HG03469 (cell line): ENCODE data around the gene SBF2.

Experiments used
- ATAC-seq: cut with Tn5 transposase; IDR thresholded peaks from one replicate; pipeline ENCODE4 v1.9.1; 2021; ENCODE audit warnings: mild to moderate bottlenecking, moderate library complexity, moderate number of reproducible peaks; ENCODE audit not compliant: unreplicated experiment

SBF2 gene

DNA sequence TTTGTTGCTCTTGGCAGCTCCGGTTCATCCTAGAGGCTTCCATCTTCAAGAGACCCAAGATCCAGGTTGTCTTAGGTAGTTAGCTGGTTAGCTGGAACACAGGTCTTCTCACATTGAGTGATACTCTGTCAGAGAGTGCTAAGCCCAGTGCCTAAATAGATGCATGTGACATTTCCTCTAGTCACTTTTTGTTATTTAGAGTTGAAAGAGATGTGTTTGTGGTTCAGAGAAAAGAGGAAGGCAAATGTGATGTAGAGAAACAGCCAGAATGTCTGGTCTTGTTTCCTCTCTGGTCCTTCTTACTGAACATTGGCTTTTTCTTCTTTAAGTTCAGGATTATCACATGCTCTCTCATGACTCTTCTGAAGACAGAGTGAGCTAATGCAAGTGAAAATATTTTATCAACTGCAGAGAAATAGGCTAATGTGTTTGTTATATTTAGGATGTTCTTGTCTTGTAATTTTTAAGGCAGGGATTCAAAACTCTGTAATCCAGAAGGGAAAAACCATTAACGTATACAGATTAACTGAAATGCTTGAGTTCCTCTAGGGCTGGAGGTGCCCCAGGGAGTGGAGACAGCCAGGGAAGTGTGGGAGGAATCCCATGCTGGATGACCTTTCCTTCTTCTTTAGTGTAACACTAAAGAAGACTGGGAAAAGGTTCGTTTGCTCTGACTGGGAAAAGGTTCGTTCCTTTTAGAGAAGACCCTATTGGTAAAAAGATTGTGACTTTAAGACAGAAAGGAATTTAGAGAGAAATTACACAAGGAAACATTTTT lies 554.7 kb downstream of the SBF2 start:
- ATAC-seq, result peak; percentile 46

DNA sequence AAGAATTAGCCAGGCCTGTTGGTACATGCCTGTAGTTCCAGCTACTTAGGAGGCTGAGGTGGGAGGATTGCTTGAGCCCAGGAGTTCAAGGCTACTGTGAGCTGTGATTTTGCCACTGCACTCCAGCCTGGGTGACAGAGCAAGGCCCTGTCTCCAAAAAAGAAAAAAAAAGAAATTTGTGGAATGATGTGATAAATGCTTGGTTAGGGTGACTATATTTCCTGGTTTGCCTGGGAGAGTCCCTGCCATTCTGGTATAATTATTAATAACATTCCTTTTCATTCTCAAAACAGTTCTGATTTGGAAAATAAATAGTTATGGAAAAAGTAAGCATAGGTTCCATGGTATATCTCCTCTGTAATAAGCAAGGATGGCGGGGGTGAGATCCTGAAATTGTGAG lies 555.3 kb downstream of the SBF2 start:
- ATAC-seq, result no peak

DNA sequence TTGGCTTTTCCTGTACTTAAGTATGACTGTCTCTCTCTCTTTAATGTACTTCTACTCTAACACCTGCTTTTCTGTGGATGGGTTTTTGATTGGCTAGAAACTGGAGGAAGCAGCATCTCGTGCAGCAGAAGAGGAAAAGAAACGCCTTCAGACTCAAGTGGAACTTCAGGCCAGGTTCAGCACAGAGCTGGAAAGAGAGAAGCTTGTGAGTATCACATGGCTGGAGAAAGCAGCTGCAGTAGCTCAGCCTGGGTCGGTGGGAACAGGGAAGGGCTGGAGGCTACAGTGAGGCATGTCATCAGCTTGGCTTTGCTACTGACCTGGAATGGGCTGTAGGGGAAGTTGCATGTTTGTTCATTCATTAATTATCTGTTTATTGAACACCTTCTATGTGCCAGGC lies 555.9 kb downstream of the SBF2 start:
- ATAC-seq, result no peak

DNA sequence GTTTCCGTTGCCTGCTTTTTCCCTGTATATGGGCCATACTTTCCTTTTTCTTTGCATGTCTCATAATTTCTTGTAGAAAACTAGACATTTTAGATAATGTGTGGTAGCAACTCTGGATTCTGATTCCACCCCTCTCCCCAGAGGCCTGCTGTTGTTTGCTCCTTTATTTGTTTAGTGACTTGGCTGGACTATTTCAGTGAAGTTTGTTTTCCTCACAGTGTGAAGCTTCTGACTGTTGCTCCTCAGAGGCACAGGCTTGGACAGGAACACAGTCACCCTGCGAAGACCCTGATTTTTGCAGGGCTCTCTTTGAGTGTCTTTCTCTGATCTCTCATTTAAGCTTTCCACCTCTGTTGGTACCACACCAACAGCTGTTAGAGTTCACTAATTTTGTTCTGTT lies 557.7 kb downstream of the SBF2 start:
- no peak for ATAC-seq

DNA sequence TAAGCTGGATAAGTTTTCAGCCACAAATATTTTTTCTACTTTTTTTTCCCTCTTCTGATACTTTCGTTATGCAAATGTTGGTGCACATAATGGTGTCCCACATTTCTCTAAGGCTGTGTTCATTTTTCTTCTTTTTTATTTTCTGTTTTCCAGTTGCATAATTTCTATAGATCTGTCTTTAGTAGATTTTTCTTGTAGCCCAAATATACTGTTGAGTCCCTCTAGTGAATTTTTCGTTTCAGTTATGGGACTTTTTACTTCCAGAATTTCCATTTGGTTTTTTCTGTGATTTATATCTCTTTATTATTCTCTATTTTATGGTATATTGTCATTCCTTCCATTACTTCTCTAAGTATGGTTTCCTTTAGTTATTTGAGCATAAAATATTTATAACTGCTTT lies 558.1 kb downstream of the SBF2 start:
- no peak for ATAC-seq

DNA sequence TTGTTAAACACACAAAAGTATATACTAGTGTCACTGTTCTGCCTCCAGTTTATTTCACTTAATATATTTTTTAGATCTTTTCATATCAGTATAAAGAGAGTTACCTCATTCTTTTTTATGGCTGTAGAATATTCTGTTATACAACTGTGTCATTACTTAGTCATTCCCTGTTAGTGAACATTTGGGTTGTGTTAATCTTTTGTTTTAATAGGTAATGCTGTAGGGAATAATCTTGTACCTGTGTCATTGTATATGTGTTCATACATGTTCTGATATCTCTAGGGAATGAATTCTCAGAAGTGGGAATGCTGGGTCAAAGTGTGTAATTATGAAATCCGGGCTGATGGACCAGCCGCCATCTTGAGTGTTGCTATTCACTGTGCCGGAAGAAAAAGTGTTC lies 558.8 kb downstream of the SBF2 start:
- ATAC-seq, result no peak

DNA sequence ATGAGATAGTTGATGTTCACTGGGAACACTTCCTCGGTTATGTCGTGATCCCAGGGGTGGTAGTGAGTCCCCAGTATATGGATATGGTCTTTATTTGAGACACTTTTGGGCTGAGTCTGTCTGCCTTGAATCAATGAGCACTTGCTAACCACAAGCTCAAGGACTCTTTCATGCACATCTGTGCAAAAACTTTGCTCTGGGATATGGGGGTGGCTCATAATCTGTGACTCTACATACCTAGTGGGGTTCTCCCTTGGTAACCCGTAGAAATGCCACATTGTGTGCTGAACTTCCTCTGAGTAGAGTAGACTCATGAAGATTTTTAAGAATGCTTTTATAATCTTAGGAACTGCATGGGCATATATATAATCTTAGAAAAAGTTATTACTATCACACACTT lies 560.8 kb downstream of the SBF2 start:
- ATAC-seq, result no peak

DNA sequence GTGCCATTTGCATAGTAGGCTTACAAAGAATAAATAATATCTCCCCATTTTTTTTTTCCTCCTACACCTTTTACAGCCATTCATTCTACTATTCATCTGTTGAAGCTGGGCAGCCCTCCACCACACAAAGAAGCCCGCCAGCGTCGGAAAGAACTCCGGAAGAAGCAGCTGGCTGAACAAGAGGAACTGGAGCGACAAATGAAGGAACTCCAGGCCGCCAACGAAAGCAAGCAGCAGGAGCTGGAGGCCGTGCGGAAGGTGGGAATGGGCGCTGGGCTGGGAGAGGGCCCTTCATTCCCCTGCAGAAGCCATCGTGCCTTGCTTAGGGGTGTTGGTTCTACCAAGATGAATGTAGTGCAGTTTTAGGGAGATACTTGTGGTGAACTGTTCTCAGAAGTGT lies 561.6 kb downstream of the SBF2 start:
- no peak for ATAC-seq

DNA sequence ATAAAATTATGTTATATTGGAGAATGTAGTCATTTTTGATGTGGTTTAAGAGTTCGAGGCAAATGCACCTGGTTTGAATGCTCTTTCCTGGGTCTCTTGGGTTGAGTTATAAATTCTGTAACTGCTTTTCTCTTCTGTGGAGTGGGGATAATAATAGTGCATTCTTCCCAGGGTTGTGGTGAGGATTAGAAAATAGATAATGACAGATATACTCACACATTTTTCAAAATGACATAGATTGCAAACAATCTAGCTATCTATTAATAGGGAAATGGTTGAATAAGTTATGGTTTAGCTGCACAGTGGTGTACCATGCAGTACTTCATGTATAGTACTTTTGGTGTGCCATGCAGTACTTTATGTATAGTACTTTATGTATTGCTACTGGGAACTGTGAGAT lies 562.8 kb downstream of the SBF2 start:
- no peak for ATAC-seq
